Upper lobe of left lung (tissue), 6 donors: ENCODE results near the gene CHST13. TPM values are rescaled to one million over a fixed set of nuclear protein-coding genes. Genes with fewer than 3 reads are reported as not detected.

ENCODE experiments used
- ATAC-seq, 2 donors: fragments of 200-7000 bp; cut with Tn5 transposase; one replicate each; pipeline ENCODE4 v1.9.1; 2022; ENCODE audit warnings: mild to moderate bottlenecking in 2 of 2, moderate library complexity in 2 of 2; ENCODE audit not compliant: low FRiP score in 2 of 2
- DNase-seq, 2 donors: peaks; one replicate each; pipeline ENCODE4 v3.0.0-alpha.2; 2019 to 2020
- H3K27ac ChIP-seq, 4 donors: fragments of 200-600 bp; sonication (generic); one replicate each; pipeline ENCODE4 v1.5.1; 2016 to 2019
- H3K27me3 ChIP-seq, 4 donors: fragments of 200-600 bp; sonication (generic); one replicate each; pipeline ENCODE4 v1.5.1; 2017 to 2019
- H3K36me3 ChIP-seq, 4 donors: fragments of 200-600 bp; sonication (generic); one replicate each; pipeline ENCODE4 v1.5.1; 2016 to 2019
- H3K4me1 ChIP-seq, 4 donors: fragments of 200-600 bp; sonication (generic); one replicate each; pipeline ENCODE4 v1.5.1; 2018 to 2019
- H3K4me3 ChIP-seq, 4 donors: fragments of 200-600 bp; sonication (generic); one replicate each; pipeline ENCODE4 v1.5.1; 2017 to 2019; ENCODE audit warnings: mild to moderate bottlenecking in 2 of 4, moderate library complexity in 1 of 4
- H3K9me3 ChIP-seq, 4 donors: fragments of 200-600 bp; sonication (generic); one replicate each; pipeline ENCODE4 v1.5.1; 2018 to 2019
- CTCF ChIP-seq, 6 experiments: fragments of 450-650 bp in 4 of 6; fragments of 200-600 bp in 2 of 6; sonication (generic) in 2 of 6; IDR thresholded peaks; one replicate each; pipeline ENCODE4 v1.5.1; 2016 to 2019; ENCODE audit warnings: antibody characterized with exemption in 6 of 6
- EP300 ChIP-seq, 4 donors: sonication (generic); formaldehyde crosslinking; IDR thresholded peaks; one replicate each; pipeline ENCODE4 v1.5.1; 2017; ENCODE audit warnings: antibody characterized with exemption in 4 of 4, control low read depth in 2 of 4
- POLR2A ChIP-seq, 4 donors: fragments of 450-650 bp; IDR thresholded peaks; one replicate each; pipeline ENCODE4 v1.5.1; 2016 to 2017; ENCODE audit warnings: antibody characterized with exemption in 4 of 4, mild to moderate bottlenecking in 2 of 4
- POLR2AphosphoS5 ChIP-seq, 2 donors: sonication (generic); formaldehyde crosslinking; IDR thresholded peaks; one replicate each; pipeline ENCODE4 v1.5.1; 2017; ENCODE audit warnings: antibody characterized with exemption in 2 of 2
- WGBS, 2 donors: methylation state at CpG; one replicate each; pipeline ENCODE4 v1.1.5; 2017 to 2018; 5-methylcytosine and 5-hydroxymethylcytosine counted together
- total RNA-seq, 6 donors: library from RNA; depleted of rRNA in 4 of 6; stranded (reverse); fragments of >200 nt in 4 of 6; gene quantifications; one replicate each; pipeline versions ENCODE4 v1.1.0 to v1.2.1, GENCODE V29; 2016 to 2021
- donor health status: DM: no; HTN: no; CAD: no; lungs with moderate emphysema.
- donor health status: DM: no; HTN: yes; CAD: no; lungs with severe emphysema.

The CHST13 gene
- total RNA-seq, 6 donors from 2014 or later, result 0.57 to 3.1 (median 2.0) TPM; not detected in 2

- H3K9me3 ChIP-seq, result no peaks in the 10 kb centered on the region
- no peak overlapping the region for H3K4me3 ChIP-seq
- TF ChIP-seq POLR2A (IDR thresholded peaks at IDR 0.05) (no peak), EP300 (IDR thresholded peaks at IDR 0.05) (no peak), CTCF (IDR thresholded peaks at IDR 0.05) (no peak), POLR2AphosphoS5 (IDR thresholded peaks at IDR 0.05) (no peak)
- ATAC-seq (no peak), DNase-seq (no peak)
- no peaks in the 10 kb centered on the region for H3K27me3 ChIP-seq
- no peak overlapping the region for H3K27ac ChIP-seq
- H3K4me1 ChIP-seq, result peaks cover 7 to 17% (median 9%) of the 10 kb centered on the region in 4 donors
- WGBS, 2 donors, result 86 to 89% methylated on average over 8 to 13 of the region's 14 CpGs
- H3K36me3 ChIP-seq, result no peaks in the 10 kb centered on the region
These were observed 40.6 kb upstream of the CHST13 start for GRCh38 chr3:126483321-126483761.

DNA sequence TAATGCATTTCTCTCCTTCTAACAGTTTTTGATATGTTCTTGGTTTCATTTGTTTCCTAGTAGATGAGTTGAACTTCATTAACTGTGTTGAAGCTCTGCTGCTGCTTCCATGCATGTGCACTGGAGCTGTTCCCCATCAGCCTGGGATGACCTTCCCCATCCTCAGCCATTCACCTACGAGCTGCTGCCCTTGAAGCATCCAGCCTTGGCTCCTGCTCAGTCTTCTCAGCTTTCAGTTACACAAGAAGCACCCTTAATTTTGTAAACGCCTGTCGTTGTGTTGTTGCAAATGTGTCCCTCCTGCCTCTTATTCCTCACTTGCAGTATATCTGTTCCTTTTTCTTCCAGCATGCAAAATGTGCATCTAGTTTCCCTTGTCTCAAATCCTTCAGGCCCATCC lies 39.8 kb upstream of the CHST13 start:
- Histone ChIP-seq H3K4me1 (peaks cover 7 to 17% (median 9%) of the 10 kb centered on the region in 4 donors), H3K27me3 (no peaks in the 10 kb centered on the region), H3K27ac (no peak overlapping the region), H3K4me3 (no peak overlapping the region), H3K9me3 (no peaks in the 10 kb centered on the region), H3K36me3 (no peaks in the 10 kb centered on the region)
- 71 to 76% methylated on average over 3 of the region's 3 CpGs for WGBS, 2 donors
- ATAC-seq (no peak), DNase-seq (no peak)
- TF ChIP-seq CTCF (IDR thresholded peaks at IDR 0.05) (no peak), POLR2AphosphoS5 (IDR thresholded peaks at IDR 0.05) (no peak), POLR2A (IDR thresholded peaks at IDR 0.05) (no peak), EP300 (IDR thresholded peaks at IDR 0.05) (no peak)

- no peak for TF ChIP-seq EP300 (IDR thresholded peaks at IDR 0.05)
- TF ChIP-seq POLR2A (IDR thresholded peaks at IDR 0.05), result no peak
- TF ChIP-seq CTCF (IDR thresholded peaks at IDR 0.05), result no peak
- no peaks in the 10 kb centered on the region for H3K36me3 ChIP-seq
- H3K4me3 ChIP-seq, result no peak overlapping the region
- H3K27ac ChIP-seq, result no peak overlapping the region
- no peak for DNase-seq
- 86 to 89% methylated on average over 3 of the region's 3 CpGs for WGBS, 2 donors
- no peak for ATAC-seq
- no peaks in the 10 kb centered on the region for H3K27me3 ChIP-seq
- H3K9me3 ChIP-seq, result no peaks in the 10 kb centered on the region
- H3K4me1 ChIP-seq, result peaks cover 7 to 17% (median 9%) of the 10 kb centered on the region in 4 donors
These were observed 39.3 kb upstream of the CHST13 start for GRCh38 chr3:126484662-126485061.

DNA sequence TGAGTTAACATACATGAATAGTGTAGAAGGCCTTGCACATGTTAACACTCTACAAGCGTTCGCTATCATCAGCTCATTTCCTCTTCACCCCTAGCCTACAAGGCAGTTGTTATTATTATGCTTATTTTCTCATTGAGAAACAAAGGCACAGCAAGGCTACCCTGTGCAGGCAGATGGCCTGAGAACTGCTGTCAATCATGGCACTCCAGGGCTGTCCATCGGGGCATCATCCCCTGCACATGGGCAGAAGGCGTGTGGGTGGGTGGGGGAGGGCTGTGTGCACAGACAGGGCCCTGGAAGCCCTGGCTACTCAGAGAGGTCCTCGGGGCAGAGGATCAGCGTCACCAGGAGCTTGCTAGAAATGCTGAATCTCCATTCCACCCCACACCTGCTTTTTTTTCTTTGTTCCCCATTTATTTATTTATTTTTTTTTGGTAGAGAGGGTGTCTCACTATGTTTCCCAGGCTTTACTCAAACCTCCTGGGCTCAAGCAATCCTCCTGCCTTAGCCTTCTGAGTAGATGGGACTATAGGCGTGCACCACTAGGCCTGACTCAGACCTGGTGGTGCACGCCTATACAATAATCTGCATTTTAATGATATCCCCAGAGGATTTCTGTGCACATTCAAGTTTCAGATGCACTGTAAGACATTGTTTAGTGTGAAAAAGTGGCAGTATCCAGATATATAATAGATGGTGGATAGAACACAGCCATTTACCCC lies 38.6 kb upstream of the CHST13 start:
- 85 to 94% methylated on average over 8 of the region's 8 CpGs for WGBS, 2 donors
- DNase-seq, result no peak
- no peak for TF ChIP-seq POLR2AphosphoS5 (IDR thresholded peaks at IDR 0.05)
- no peak for TF ChIP-seq EP300 (IDR thresholded peaks at IDR 0.05)
- no peak for TF ChIP-seq CTCF (IDR thresholded peaks at IDR 0.05)
- no peak for TF ChIP-seq POLR2A (IDR thresholded peaks at IDR 0.05)
- no peaks in the 10 kb centered on the region for H3K27me3 ChIP-seq
- no peak for ATAC-seq
- H3K36me3 ChIP-seq, result no peaks in the 10 kb centered on the region
- no peaks in the 10 kb centered on the region for H3K9me3 ChIP-seq
- H3K4me1 ChIP-seq, result peaks cover 7 to 17% (median 9%) of the 10 kb centered on the region in 4 donors
- no peak overlapping the region for H3K4me3 ChIP-seq
- no peak overlapping the region for H3K27ac ChIP-seq

DNA sequence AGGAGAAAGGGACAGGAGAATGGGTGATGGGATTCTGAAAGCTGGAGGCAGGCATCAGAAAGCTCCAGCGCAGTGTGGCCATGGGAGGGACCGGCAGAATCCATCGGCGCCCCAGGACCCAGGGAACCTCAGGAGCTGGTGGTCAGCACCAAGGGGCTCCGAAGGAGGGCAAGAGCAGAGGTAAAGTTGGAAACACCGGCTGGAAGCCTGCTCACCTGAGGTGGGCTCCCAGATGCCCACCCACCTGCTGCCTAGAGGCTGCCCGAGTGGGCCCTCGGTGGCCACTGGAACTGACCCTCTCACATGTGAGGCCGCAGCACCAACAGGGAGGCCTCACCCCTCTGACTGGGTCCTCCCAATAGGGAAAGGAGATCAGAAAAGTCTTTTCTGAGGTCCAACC lies 38.0 kb upstream of the CHST13 start:
- H3K27me3 ChIP-seq, result no peaks in the 10 kb centered on the region
- TF ChIP-seq POLR2A (IDR thresholded peaks at IDR 0.05) (no peak), EP300 (IDR thresholded peaks at IDR 0.05) (no peak), CTCF (IDR thresholded peaks at IDR 0.05) (no peak), POLR2AphosphoS5 (IDR thresholded peaks at IDR 0.05) (no peak)
- 95 to 100% methylated on average over 3 to 9 of the region's 9 CpGs for WGBS, 2 donors
- H3K4me1 ChIP-seq, result peaks cover 7 to 17% (median 9%) of the 10 kb centered on the region in 4 donors
- H3K27ac ChIP-seq, result no peak overlapping the region
- no peaks in the 10 kb centered on the region for H3K9me3 ChIP-seq
- H3K4me3 ChIP-seq, result no peak overlapping the region
- no peak for DNase-seq
- ATAC-seq, result no peak
- H3K36me3 ChIP-seq, result no peaks in the 10 kb centered on the region
